GM12878 (cell line): ENCODE data around the gene EIF1. TPM values are rescaled to one million over a fixed set of nuclear protein-coding genes. Genes with fewer than 3 reads are reported as not detected.
A peak's percentile ranks its signal among the peaks of the same experiment; 100 is the strongest.

Experiments
- ATAC-seq: fragments of 200-7000 bp; cut with Tn5 transposase; 3 replicates; pipeline ENCODE4 v1.9.1; 2020; ENCODE audit warnings: mild to moderate bottlenecking, moderate library complexity
- BruUV-seq: library from RNA; stranded (reverse); fragments of 400-500 nt; replicated peaks from 2 replicates; lab custom pipeline; 2021; lab: Mats Ljungman, UMichigan
- CTCF ChIA-PET: fragments of 300-600 bp; sonication (Branson Sonifier 250); formaldehyde crosslinking; extraction: SDS; loops from one replicate; lab custom pipeline; 2021; ENCODE audit warnings: inconsistent platforms; lab: Yijun Ruan, JAX
- POLR2A ChIA-PET: fragments of 350-600 bp; formaldehyde crosslinking; extraction: SDS; loops from one replicate; lab custom pipeline; 2021; ENCODE audit warnings: inconsistent platforms; lab: Charles Lee
- RAD21 ChIA-PET: fragments of 300-600 bp; sonication (Branson Sonifier 250); formaldehyde crosslinking; loops from one replicate; lab custom pipeline; 2023; ENCODE audit warnings: antibody characterized with exemption; ENCODE audit not compliant: unreplicated experiment; lab: Charles Lee
- SMC1A ChIA-PET: fragments of 300-600 bp; sonication (Branson Sonifier 250); formaldehyde crosslinking; loops from one replicate; lab custom pipeline; 2023; ENCODE audit not compliant: unreplicated experiment, uncharacterized antibody; lab: Charles Lee
- DNase-seq: peaks from one replicate; pipeline ENCODE4 v3.0.0-alpha.2; 2011; ENCODE audit warnings: low read depth, low spot score
- FAIRE-seq: peaks from 3 replicates; lab custom pipeline; 2011; peaks lifted over from hg19 to GRCh38; lab: Jason Lieb, UNC
- H2AFZ ChIP-seq: 2 replicates; pipeline ENCODE4 v1.6.0; 2011; ENCODE audit warnings: low read depth, low read length, control low read depth; ENCODE audit not compliant: control insufficient read depth
- H3K27ac ChIP-seq: 2 replicates; pipeline ENCODE4 v1.5.1; 2011; ENCODE audit warnings: control low read depth; ENCODE audit not compliant: control insufficient read depth, insufficient read depth
- H3K27me3 ChIP-seq, 2 experiments: replicated peaks in 1 of 2; 2 replicates each; pipeline versions ENCODE4 v1.6.0 to v1.6.1; 2011; ENCODE audit warnings: low read length in 1 of 2; ENCODE audit not compliant: control insufficient read depth in 2 of 2, insufficient read depth in 2 of 2
- H3K36me3 ChIP-seq, 2 experiments: 2 replicates each; pipeline ENCODE4 v1.5.1; 2011; ENCODE audit warnings: low read length in 1 of 2; ENCODE audit not compliant: control insufficient read depth in 2 of 2, insufficient read depth in 2 of 2
- H3K4me1 ChIP-seq: 2 replicates; pipeline ENCODE4 v1.6.1; 2011; ENCODE audit warnings: mild to moderate bottlenecking, low read length, moderate library complexity, mixed read lengths; ENCODE audit not compliant: control insufficient read depth, insufficient read depth
- H3K4me2 ChIP-seq: 2 replicates; pipeline ENCODE4 v1.6.0; 2011; ENCODE audit warnings: control low read depth; ENCODE audit not compliant: control insufficient read depth, insufficient read depth
- H3K4me3 ChIP-seq: fragments of 200-600 bp; sonication (generic); 2 replicates; pipeline ENCODE4 v1.5.1; 2016
- H3K79me2 ChIP-seq: 2 replicates; pipeline ENCODE4 v1.6.0; 2011; ENCODE audit warnings: low read length; ENCODE audit not compliant: control insufficient read depth, insufficient read depth
- H3K9ac ChIP-seq: 2 replicates; pipeline ENCODE4 v1.8.0; 2011; ENCODE audit warnings: low read length, control low read depth, mixed read lengths; ENCODE audit not compliant: control insufficient read depth, insufficient read depth
- H3K9me3 ChIP-seq: replicated peaks from 3 replicates; pipeline ENCODE4 v1.5.1; 2011; ENCODE audit warnings: mild to moderate bottlenecking, low read length; ENCODE audit not compliant: control insufficient read depth, insufficient read depth
- H4K20me1 ChIP-seq: 2 replicates; pipeline ENCODE4 v1.6.0; 2011; ENCODE audit not compliant: control insufficient read depth, insufficient read depth
- ATF7 ChIP-seq: fragments of 450-650 bp; IDR thresholded peaks from 2 replicates; pipeline ENCODE4 v1.6.1; 2016; ENCODE audit warnings: low read depth, mild to moderate bottlenecking
- BHLHE40 ChIP-seq, 2 experiments: fragments of 450-650 bp in 1 of 2; IDR thresholded peaks; 2 replicates each; pipeline ENCODE4 v1.6.1; 2011 to 2017; ENCODE audit warnings: low read depth in 2 of 2, borderline replicate concordance in 1 of 2, improper control_type of control experiment in 1 of 2, low read length in 1 of 2, mild to moderate bottlenecking in 1 of 2
- DPF2 ChIP-seq: fragments of 450-650 bp; IDR thresholded peaks from 2 replicates; pipeline ENCODE4 v1.6.1; 2017; ENCODE audit warnings: mild to moderate bottlenecking
- KAT2A ChIP-seq: conservative IDR thresholded peaks from 2 replicates; pipeline ENCODE4 v1.6.1; 2011; ENCODE audit warnings: low read depth, low read length; ENCODE audit not compliant: control insufficient read depth
- NRF1 ChIP-seq: conservative IDR thresholded peaks from 2 replicates; pipeline ENCODE4 v1.6.1; 2011; ENCODE audit warnings: mild to moderate bottlenecking, low read depth, low read length, improper control_type of control experiment
- SMAD5 ChIP-seq: IDR thresholded peaks from 2 replicates; pipeline ENCODE4 v1.6.1; 2016; ENCODE audit warnings: antibody characterized with exemption, low read depth
- STAT3 ChIP-seq: IDR thresholded peaks from 2 replicates; pipeline ENCODE4 v1.6.1; 2011; ENCODE audit warnings: low read depth, low read length, improper control_type of control experiment
- WGBS: methylation state at CpG from one replicate; pipeline ENCODE4 v1.1.6; 2016; ENCODE audit warnings: low lambda C conversion rate; ENCODE audit not compliant: insufficient replicate concordance, insufficient coverage; ENCODE audit errors: missing lambda C conversion rate; 5-methylcytosine and 5-hydroxymethylcytosine counted together
- in situ Hi-C: fragments of 300-500 bp; cut with MboI; formaldehyde crosslinking; loops from 9 replicates; pipeline ENCODE4 v1.14.3; 2018; ENCODE audit warnings: mixed read lengths
- intact Hi-C: fragments of 100-400 bp; cut with micrococcal nuclease; formaldehyde crosslinking; loops from one replicate; pipeline ENCODE4 v1.14.2; 2022; ENCODE audit not compliant: unreplicated experiment
- polyA plus RNA-seq, 11 experiments: library from polyadenylated mRNA; depleted of rRNA in 4 of 11; unstranded in 6 of 11; stranded (reverse) in 5 of 11; fragments of >200 nt; fragmentation: Nextera tagmentation in 4 of 11; fragmentation: Illumina TruSeq in 1 of 11; extraction: Ambion mirVana in 4 of 11; extraction: Trizol in 1 of 11; gene quantifications; 1 replicate in 1 of 11; 2 replicates in 10 of 11; pipeline versions ENCODE4 v1.2.1 to v1.2.3, GENCODE V29; 2011 to 2016; ENCODE audit warnings: inconsistent platforms in 2 of 11, missing spikeins in 2 of 11, low read depth in 1 of 11
- total RNA-seq, 4 experiments: library from RNA; depleted of rRNA in 3 of 4; stranded (reverse); fragments of >200 nt in 3 of 4; fragmentation: Illumina TruSeq in 1 of 4; extraction: Trizol in 1 of 4; gene quantifications; 2 replicates each; pipeline versions ENCODE4 v1.2.1 to v1.2.3, GENCODE V29; 2013 to 2021
- TF ChIP-seq, protein P1 (sequence below): fragments of 150-350 bp; IDR thresholded peaks from 2 replicates; pipeline ENCODE4 v1.6.1; 2014; ENCODE audit warnings: mild to moderate bottlenecking, low read depth, low read length

The EIF1 gene
- total and polyA plus RNA-seq, 10 of the 15 experiments (the other 5 are each of a cell fraction or from before 2014, with no cell fraction given) = 39.4 to 815 (median 480) TPM

DNA sequence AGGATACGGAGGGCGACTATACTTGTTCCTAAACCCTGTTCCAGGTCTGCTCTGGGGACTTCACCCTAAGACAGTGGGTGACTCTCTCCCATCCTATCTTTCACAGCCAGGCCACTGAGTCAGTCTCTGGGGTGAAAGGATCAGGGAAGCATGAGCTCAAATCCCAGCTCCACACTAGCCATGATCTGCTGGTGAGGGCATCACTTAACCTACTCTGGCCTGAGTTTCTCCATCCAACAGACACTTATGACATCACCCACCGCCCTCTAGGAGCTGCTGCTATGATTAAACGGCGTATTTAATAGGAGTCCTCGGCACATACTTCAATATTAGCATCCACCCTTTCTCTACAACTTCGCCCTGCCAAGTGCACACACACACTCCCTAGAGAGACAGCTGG, 33.5 kb downstream of the EIF1 start (continued):
- TF ChIP-seq NRF1 = no peak
- no peak for TF ChIP-seq SMAD5

DNA sequence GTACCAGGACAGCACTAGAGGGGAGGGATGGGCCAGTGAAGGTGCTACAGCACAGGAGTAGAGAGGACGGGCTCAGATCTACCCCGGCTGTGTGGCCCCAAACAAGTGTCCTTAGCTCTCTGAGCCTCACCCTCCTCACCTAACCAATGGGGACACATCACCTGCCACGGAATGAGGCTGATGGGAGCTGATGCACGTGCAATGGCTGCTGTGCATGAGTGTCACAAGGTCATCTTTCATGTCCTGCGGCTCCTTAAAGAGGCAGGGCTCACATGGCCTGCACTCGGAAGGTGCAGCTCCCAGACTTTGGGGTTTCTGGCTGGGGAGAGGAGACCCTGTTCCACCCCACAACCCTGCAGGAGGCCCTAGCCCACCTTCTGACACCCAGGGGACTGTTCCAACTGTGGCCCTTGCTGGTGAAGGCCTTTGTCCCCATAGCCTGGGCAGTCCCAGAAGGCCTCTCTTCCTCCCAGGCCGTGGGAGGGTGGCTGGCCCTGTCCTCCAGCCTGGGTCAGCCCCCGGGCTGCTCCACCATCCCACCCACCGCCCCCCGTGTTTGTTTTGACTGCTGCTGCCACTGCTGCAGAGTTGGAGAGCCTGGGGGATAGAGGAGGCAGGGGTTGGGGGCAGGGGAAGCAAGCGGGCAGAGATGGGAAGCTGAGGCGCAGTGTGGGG, 35.3 kb downstream of the EIF1 start:
- H3K4me3 ChIP-seq = no peak overlapping the region
- ATAC-seq (no peak; the same call in 2 of the 3 replicates), FAIRE-seq (no peak), DNase-seq (no peak)
- no peaks in the 10 kb centered on the region for H3K4me1 ChIP-seq
- no peaks in the 10 kb centered on the region for H3K36me3 ChIP-seq
- no peaks in the 10 kb centered on the region for H3K79me2 ChIP-seq
- no peak overlapping the region for H3K4me2 ChIP-seq
- no peak overlapping the region for H3K9ac ChIP-seq
- no peak overlapping the region for H2AFZ ChIP-seq
- BruUV-seq = no TSS peak
- H4K20me1 ChIP-seq = no peaks in the 10 kb centered on the region
- no peak overlapping the region for H3K27ac ChIP-seq
- intact Hi-C loops = no loop called here
- in situ Hi-C loops = no loop called here
- TF ChIP-seq DPF2 = no peak
- TF ChIP-seq BHLHE40 (IDR thresholded peaks at IDR 0.05; ENCODE audit: borderline replicate concordance in 1 of 2, low read depth in 2 of 2, low read length in 1 of 2) = 0 out of 4 replicates have a peak, but pooled peaks of 1 of the 2 experiments have one; percentile 21
- H3K9me3 ChIP-seq = no peaks in the 10 kb centered on the region
- ChIA-PET RAD21 (no interaction called here), POLR2A (no interaction called here), CTCF (no interaction called here), SMC1A (no interaction called here)
- WGBS = 7% methylated on average over 12 of the region's 12 CpGs
- H3K27me3 ChIP-seq = 0 out of 4 replicates have a peak, but pooled peaks cover 0 to 2% of the 10 kb centered on the region in 2 experiments

- Histone ChIP-seq H3K79me2 (no peaks in the 10 kb centered on the region), H3K9ac (no peak overlapping the region), H3K9me3 (no peaks in the 10 kb centered on the region), H4K20me1 (no peaks in the 10 kb centered on the region), H3K4me2 (no peak overlapping the region), H3K27me3 (0 out of 4 replicates have a peak, but pooled peaks cover 0 to 2% of the 10 kb centered on the region in 2 experiments), H3K36me3 (no peaks in the 10 kb centered on the region), H3K4me1 (no peaks in the 10 kb centered on the region), H2AFZ (no peak overlapping the region), H3K27ac (no peak overlapping the region), H3K4me3 (no peak overlapping the region)
- intact Hi-C loops = no loop called here
- no peak for DNase-seq
- in situ Hi-C loops = no loop called here
- BruUV-seq = no TSS peak
- 52% methylated on average over 14 of the region's 17 CpGs for WGBS
- TF ChIP-seq, protein P1, sequence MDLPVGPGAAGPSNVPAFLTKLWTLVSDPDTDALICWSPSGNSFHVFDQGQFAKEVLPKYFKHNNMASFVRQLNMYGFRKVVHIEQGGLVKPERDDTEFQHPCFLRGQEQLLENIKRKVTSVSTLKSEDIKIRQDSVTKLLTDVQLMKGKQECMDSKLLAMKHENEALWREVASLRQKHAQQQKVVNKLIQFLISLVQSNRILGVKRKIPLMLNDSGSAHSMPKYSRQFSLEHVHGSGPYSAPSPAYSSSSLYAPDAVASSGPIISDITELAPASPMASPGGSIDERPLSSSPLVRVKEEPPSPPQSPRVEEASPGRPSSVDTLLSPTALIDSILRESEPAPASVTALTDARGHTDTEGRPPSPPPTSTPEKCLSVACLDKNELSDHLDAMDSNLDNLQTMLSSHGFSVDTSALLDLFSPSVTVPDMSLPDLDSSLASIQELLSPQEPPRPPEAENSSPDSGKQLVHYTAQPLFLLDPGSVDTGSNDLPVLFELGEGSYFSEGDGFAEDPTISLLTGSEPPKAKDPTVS = no peak
- no peak for TF ChIP-seq ATF7
- TF ChIP-seq KAT2A = no peak
- TF ChIP-seq STAT3 = no peak
- no peak for FAIRE-seq
- ChIA-PET POLR2A (no interaction called here), CTCF (no interaction called here), SMC1A (interaction anchor here (0.5 kb wide), 1 partner anchor 1487 kb away, joined by 4 read pairs; no protein-coding TSS in a partner anchor), RAD21 (no interaction called here)
- no peak for ATAC-seq
Measured at GRCh38 chr17:41724476-41725050, 35.9 kb downstream of the EIF1 start.
